Hepatocyte (in vitro differentiated cells): ENCODE data around the gene LONP1.

Source experiments
- CTCF ChIP-seq: fragments of 200-600 bp; sonication (generic); IDR thresholded peaks from 2 replicates; pipeline ENCODE4 v1.5.1; 2016; ENCODE audit warnings: antibody characterized with exemption, mild to moderate bottlenecking; ENCODE audit not compliant: poor library complexity
- EZH2 ChIP-seq: fragments of 200-600 bp; sonication (generic); IDR thresholded peaks from 2 replicates; pipeline ENCODE4 v1.6.1; 2016; ENCODE audit warnings: antibody characterized with exemption, mild to moderate bottlenecking, borderline replicate concordance
- EZH2phosphoT487 ChIP-seq: fragments of 200-600 bp; sonication (generic); IDR thresholded peaks from one replicate; pipeline ENCODE4 v1.6.1; 2018; ENCODE audit warnings: antibody characterized with exemption, mild to moderate bottlenecking, low read depth, moderate library complexity; ENCODE audit not compliant: unreplicated experiment, severe bottlenecking

GRCh38 chr19:5751709-5752108, 31.8 kb upstream of the LONP1 start:
- TF ChIP-seq CTCF (no peak), EZH2 (no peak), EZH2phosphoT487 (no peak)
